ENCODE measurements around the gene PGGT1B. TPM values are rescaled to one million over a fixed set of nuclear protein-coding genes. Genes with fewer than 3 reads are reported as not detected.
"Not testable (repeated sequence)": the region's sequence is repeated elsewhere in the genome, so short reads cannot be mapped to it uniquely, and the experiment has no call there.

Gene PGGT1B
- total and polyA plus RNA-seq, 9 of the 15 experiments (the other 6 are each of a cell fraction or from before 2014, with no cell fraction given): 5.3 to 33.7 (median 19.8) TPM

- intact Hi-C loops (cut with micrococcal nuclease) (no loop called here), in situ Hi-C loops (cut with MboI) (no loop called here)
- no peak overlapping the region for H3K4me2 ChIP-seq (ENCODE audit: insufficient read depth, low read length)
- no peak overlapping the region for H3K4me3 ChIP-seq
- no peak overlapping the region for H2AFZ ChIP-seq (ENCODE audit: low read depth, low read length)
- H3K9ac ChIP-seq (ENCODE audit: insufficient read depth in 1 of 2, low read depth in 2 of 2, low read length in 2 of 2): no peak overlapping the region
- peaks cover 77% of the 10 kb centered on the region for H3K79me2 ChIP-seq (ENCODE audit: control insufficient read depth, insufficient read depth, low read length)
- TF ChIP-seq BDP1 (IDR thresholded peaks at IDR 0.05; ENCODE audit: insufficient read depth, insufficient read length) (no peak), BCL6 (CRISPR knock-in tag; IDR thresholded peaks at IDR 0.05) (no peak), GTF2E2 (tag; IDR thresholded peaks at IDR 0.05) (no peak), CBFA2T2 (conservative IDR thresholded peaks at IDR 0.05) (no peak), TGIF2 (CRISPR knock-in tag; IDR thresholded peaks at IDR 0.05) (no peak), YY1 (IDR thresholded peaks at IDR 0.05; ENCODE audit: borderline replicate concordance in 1 of 3, control insufficient read depth in 1 of 3, extremely low read depth in 1 of 3, insufficient read depth in 3 of 3, insufficient read length in 1 of 3, insufficient replicate concordance in 2 of 3, low read depth in 1 of 3, low read length in 2 of 3) (no peak)
- ChIA-PET POLR2A (no interaction called here), CTCF (ENCODE audit: low intra/inter-chr PET ratio) (no interaction called here)
- no peak for DNase-seq (ENCODE audit: extremely low read depth in 1 of 4, low spot score in 3 of 4)
- no peaks in the 10 kb centered on the region; the same call in 2 of the 3 replicates for H3K36me3 ChIP-seq (ENCODE audit: control insufficient read depth, insufficient read depth, low read length)
- BruUV-seq (replicated peaks): no TSS peak
- no peaks in the 10 kb centered on the region for H4K20me1 ChIP-seq (replicated peaks; ENCODE audit: control insufficient read depth, insufficient read depth, low read length)
- H3K4me1 ChIP-seq (replicated peaks in 1 of 2; ENCODE audit: control insufficient read depth in 2 of 2, insufficient read depth in 2 of 2, low read length in 2 of 2): peaks cover 0 to 6% of the 10 kb centered on the region in 2 experiments; a peak in 2 of 5 replicates
- H3K27ac ChIP-seq (ENCODE audit: extremely low read depth, low read depth, low read length): no peak overlapping the region
- H3K9me1 ChIP-seq (ENCODE audit: control insufficient read depth, insufficient read depth, low read length): no peaks in the 10 kb centered on the region
- FAIRE-seq: no peak
- H3K9me3 ChIP-seq (replicated peaks; ENCODE audit: control insufficient read depth, insufficient read depth, low read depth, low read length): no peaks in the 10 kb centered on the region
- no peak for ATAC-seq
- no peaks in the 10 kb centered on the region for H3K27me3 ChIP-seq (ENCODE audit: control insufficient read depth in 2 of 2, insufficient read depth in 2 of 2, low read length in 2 of 2)
Measured at GRCh38 chr5:115257981-115258380, 4.7 kb downstream of the PGGT1B start.

- FAIRE-seq; H3K9me1 ChIP-seq (ENCODE audit: control insufficient read depth, insufficient read depth, low read length); BruUV-seq (replicated peaks); H3K4me3 ChIP-seq; H2AFZ ChIP-seq (ENCODE audit: low read depth, low read length); H3K9ac ChIP-seq (ENCODE audit: insufficient read depth in 1 of 2, low read depth in 2 of 2, low read length in 2 of 2); H3K4me2 ChIP-seq (ENCODE audit: insufficient read depth, low read length); H3K27ac ChIP-seq (ENCODE audit: extremely low read depth, low read depth, low read length); ATAC-seq; DNase-seq (ENCODE audit: extremely low read depth in 1 of 4, low spot score in 3 of 4); H4K20me1 ChIP-seq (replicated peaks; ENCODE audit: control insufficient read depth, insufficient read depth, low read length); H3K4me1 ChIP-seq (replicated peaks in 1 of 2; ENCODE audit: control insufficient read depth in 2 of 2, insufficient read depth in 2 of 2, low read length in 2 of 2); H3K27me3 ChIP-seq (ENCODE audit: control insufficient read depth in 2 of 2, insufficient read depth in 2 of 2, low read length in 2 of 2); H3K9me3 ChIP-seq (replicated peaks; ENCODE audit: control insufficient read depth, insufficient read depth, low read depth, low read length); CTCF ChIA-PET (ENCODE audit: low intra/inter-chr PET ratio); H3K36me3 ChIP-seq (ENCODE audit: control insufficient read depth, insufficient read depth, low read length); in situ Hi-C loops (cut with MboI): not testable (repeated sequence)
- intact Hi-C loops (cut with micrococcal nuclease): loop anchor here (10.0 kb wide), 1 partner anchor 1575 kb away; no protein-coding TSS in a partner anchor
- POLR2A ChIA-PET: interaction anchor here (1.6 kb wide), 1 partner anchor 13 kb away, joined by 3 read pairs; no protein-coding TSS in a partner anchor
- WGBS (ENCODE audit: insufficient coverage, low coverage, missing lambda C conversion rate): 67% methylated on average over 5 of the region's 5 CpGs
- H3K79me2 ChIP-seq (ENCODE audit: control insufficient read depth, insufficient read depth, low read length): peaks cover 12% of the 10 kb centered on the region; the same call in 2 of the 3 replicates
Measured at GRCh38 chr5:115249379-115249778, 13.3 kb downstream of the PGGT1B start.
